ENCODE measurements around the gene FRMD6.

The FRMD6 gene

GRCh38 chr14:51651388-51652167 is at the start of gene FRMD6:
TSS of gene FRMD6 (plus strand) at chr14:51651910. CDS start at chr14:51689837, 37,927 bp downstream.
- peak; percentile 79 for DNase-seq (ENCODE audit: low spot score)

DNA sequence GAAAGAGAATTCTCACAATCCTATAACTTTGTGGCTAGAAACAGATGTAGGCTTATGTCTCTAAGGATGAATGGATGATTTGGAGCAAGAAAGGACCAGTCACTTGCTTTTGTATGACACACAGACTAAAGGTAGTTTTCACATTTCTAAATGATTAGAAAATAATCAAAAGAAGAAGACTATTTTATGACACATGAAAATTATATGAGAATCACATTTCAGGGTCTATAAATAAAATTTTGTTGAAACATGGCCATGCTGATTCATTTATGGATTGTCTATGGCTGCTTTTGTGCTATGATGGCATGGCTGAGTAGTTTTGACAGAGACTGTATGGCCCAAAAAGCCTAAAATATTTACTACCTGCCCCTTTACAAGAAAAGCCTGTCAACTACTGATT is 49.4 kb upstream of the FRMD6 start:
- no peak for DNase-seq (ENCODE audit: low spot score)

DNA sequence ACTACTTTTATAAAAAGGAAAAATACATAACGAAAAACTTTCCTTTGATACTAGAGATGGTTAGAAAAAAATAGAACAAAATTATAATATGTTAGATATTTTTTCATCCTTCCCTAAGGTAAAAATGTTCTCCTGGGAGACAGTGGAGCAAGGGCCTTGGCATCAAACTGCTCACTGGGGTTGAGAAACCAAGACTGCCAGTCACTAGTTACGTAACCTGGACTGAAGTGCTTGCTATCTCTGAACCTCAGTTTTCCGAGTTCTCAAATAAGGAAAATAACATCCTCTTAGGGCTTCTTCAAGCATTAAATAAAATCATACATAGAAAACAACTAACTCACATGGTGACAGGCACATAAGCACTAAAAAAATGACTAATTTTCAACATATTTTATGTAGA is 48.2 kb upstream of the FRMD6 start:
- DNase-seq (ENCODE audit: low spot score): no peak

DNA sequence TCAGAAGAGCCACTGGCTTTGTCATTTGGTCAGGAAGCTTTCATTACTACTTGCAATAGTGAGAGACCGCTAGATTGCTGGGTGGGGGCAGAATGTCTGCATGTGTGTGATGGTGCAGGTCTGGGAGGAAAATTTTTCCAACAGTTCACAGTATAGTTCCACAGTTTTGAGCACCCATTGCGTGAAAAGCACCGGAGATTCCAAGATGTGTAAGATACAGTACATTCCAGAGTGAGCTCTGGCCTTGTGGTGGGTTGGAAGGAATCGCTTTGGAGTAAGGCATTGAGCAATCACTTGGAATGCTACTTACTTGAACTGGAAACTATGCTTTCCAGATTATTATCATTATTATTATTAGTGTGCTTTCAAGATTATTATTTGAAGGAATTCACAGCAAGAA is 47.6 kb upstream of the FRMD6 start:
- DNase-seq (ENCODE audit: low spot score): no peak

DNA sequence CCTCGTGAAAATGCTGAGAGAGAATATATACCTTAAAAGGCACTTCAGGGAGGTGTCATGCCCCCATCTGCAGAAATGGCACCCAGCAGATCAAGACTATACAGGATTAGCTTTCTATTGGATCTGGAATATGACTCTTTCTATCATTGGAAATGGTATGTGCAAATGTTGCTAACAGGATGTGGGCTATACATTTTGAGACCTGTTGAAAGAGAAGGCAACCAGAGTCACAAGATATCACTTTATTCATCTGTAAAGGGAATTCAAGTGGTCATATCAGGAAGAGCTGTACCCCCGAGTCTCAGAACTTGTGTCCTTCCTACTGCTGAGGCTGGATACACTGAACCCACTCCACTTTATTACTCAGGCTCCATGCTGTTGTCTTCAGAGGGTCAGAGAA is 46.1 kb upstream of the FRMD6 start:
- DNase-seq (ENCODE audit: low spot score): no peak

- DNase-seq (ENCODE audit: low spot score): no peak
Observed at GRCh38 chr14:51607711-51608110, 44.0 kb upstream of the FRMD6 start.

DNA sequence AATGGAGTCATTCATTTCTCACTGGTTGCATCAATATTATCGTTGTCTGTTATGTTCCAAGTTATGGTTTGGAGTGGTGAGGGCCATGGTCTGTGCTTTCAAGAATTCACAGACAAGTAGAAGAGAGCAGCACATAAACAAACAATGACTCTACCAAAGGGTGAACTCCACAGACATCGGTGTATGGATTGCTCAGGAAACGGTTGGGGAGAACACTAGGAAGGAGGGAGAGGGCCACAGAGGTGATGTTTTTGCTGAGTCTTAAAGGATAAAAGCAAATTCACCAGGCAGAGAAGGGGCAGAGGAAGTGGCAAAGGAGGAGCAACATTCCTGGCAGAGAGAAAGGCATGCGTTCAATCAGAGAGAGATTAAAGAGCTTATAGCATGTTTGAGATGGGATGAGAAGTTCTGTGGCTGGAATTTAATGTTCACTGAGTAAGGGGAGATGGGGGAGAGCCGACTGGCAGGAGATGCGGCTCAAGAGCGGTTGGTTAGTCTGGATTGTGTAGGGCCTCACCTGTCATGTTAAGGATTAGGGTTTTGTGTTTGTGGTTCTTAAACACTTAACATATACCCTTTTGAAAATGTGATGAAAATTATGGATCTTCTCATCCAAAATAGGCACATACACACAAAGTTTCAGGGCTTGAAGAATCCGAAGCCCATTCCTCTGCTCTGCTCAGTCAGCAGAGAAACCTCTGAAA is 42.3 kb upstream of the FRMD6 start:
- no peak for DNase-seq (ENCODE audit: low spot score)

DNA sequence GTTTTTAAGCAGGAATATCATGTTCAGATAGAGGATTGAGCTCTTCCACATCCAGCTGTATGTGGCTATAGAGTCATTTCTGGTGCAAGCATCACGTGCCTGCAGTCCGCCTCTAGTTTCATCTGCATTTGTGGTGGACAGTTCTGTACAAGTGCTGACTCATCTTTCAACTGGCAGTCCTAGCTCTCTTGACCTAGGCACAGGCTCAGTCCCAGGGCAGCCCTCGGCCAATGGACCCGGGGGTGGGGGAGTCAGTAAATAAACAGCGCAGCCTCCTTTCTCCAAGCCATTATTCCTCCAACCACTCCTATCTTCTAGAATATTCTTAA is 41.8 kb upstream of the FRMD6 start:
- no peak for DNase-seq (ENCODE audit: low spot score)

DNA sequence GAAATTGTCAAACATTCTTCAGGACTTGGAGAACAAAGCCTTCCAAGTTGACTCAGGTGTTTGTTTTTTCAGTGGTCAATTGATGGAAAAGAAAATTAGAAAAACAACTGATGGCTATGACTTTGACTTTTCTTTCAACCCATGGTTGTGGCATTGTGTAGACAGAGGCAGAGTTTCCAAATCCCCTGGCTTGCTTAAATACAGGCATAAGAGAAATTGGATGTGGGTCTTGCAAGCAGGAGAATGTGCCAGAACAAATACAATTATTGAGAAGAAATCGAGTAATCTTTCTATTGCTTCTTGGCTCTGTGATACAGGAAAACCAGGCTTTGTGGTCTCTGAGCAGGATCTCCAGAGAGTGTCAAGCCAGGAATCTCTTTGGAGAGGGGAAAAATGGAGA is 40.9 kb upstream of the FRMD6 start:
- DNase-seq (ENCODE audit: low spot score): no peak

- no peak for DNase-seq (ENCODE audit: low spot score)
Observed at GRCh38 chr14:51612449-51612848, 39.3 kb upstream of the FRMD6 start.

- DNase-seq (ENCODE audit: low spot score): no peak
Observed at GRCh38 chr14:51613416-51613815, 38.3 kb upstream of the FRMD6 start.

DNA sequence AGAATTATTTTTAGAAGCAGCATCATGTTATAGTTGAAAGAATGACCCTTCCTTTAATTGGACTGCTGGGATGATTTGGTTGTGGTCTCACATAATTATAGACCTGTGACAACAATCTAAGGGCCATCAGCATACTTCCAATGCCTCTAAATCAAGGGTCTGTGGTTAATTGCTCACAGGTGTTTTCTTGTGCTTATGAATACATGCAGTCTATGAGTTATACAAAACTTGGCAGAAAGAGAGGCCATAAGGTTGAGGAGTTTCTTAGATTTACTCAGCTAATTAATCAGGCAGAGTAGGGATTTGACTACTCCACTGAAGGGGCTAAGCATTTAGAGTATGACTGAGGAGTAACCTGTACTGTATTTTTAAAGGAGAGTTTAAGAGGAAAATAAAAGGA is 37.0 kb upstream of the FRMD6 start:
- no peak for DNase-seq (ENCODE audit: low spot score)

GRCh38 chr14:51616256-51616655 is 35.5 kb upstream of the FRMD6 start:
- no peak for DNase-seq (ENCODE audit: low spot score)

- DNase-seq (ENCODE audit: low spot score): no peak
Observed at GRCh38 chr14:51616724-51617409, 34.8 kb upstream of the FRMD6 start.

DNA sequence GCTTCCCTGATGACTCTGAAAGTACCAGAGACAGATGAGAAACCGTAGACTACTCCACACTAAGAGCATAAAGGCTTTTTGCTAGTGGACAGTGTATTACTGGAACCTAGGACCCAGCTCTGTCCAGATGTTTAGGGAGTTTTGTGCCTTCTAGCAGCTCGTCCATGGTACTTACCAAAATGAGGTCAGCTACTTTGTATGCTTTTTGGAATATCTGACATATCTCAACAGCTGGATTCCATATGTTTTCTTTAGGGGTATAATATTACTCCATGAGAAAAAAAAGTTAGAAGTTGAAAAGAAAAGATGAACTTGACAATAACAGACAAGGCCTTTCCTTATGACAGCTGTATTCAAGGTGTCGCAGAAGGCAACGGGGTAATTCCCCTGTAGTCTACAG is 32.1 kb upstream of the FRMD6 start:
- DNase-seq (ENCODE audit: low spot score): no peak

- DNase-seq (ENCODE audit: low spot score): no peak
Observed at GRCh38 chr14:51620056-51620455, 31.7 kb upstream of the FRMD6 start.

GRCh38 chr14:51621654-51622053 is 30.1 kb upstream of the FRMD6 start:
- DNase-seq (ENCODE audit: low spot score): no peak

GRCh38 chr14:51622376-51622775 is 29.3 kb upstream of the FRMD6 start:
- no peak for DNase-seq (ENCODE audit: low spot score)

- DNase-seq (ENCODE audit: low spot score): no peak
Observed at GRCh38 chr14:51624955-51625569, 26.6 kb upstream of the FRMD6 start.

DNA sequence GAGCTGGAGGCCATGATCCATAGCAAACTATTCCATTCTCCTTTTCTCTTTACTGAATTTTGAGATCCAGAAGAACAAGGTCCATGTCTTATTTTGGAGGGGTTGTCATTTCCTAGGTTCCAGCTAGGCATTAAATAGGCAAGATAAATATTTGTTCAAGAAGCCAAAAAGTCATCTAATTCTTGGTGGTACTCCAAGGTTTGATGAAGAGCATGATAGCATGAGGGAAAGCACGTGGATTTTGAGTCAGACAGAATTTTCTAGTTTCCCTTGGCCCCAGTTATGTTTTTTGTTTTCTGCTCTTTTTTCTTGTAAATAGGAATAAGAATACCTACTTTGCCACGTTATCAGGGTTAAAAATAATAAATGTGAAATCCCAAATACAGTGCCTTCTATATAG is 25.5 kb upstream of the FRMD6 start:
- DNase-seq (ENCODE audit: low spot score): no peak

GRCh38 chr14:51626788-51627187 is 24.9 kb upstream of the FRMD6 start:
- DNase-seq (ENCODE audit: low spot score): no peak

GRCh38 chr14:51627313-51627712 is 24.4 kb upstream of the FRMD6 start:
- no peak for DNase-seq (ENCODE audit: low spot score)

GRCh38 chr14:51628238-51628637 is 23.5 kb upstream of the FRMD6 start:
- DNase-seq (ENCODE audit: low spot score): no peak
